K562 (cell line): ENCODE measurements around the gene KCNB1. TPM values are rescaled to one million over a fixed set of nuclear protein-coding genes. Genes with fewer than 3 reads are reported as not detected.
A peak's percentile ranks its signal among the peaks of the same experiment; 100 is the strongest.

Experiments used
- ATAC-seq: fragments of 200-7000 bp; cut with Tn5 transposase; 3 replicates; pipeline ENCODE4 v1.9.1; 2020; ENCODE audit warnings: moderate library complexity
- BruUV-seq: library from RNA; stranded (reverse); fragments of 400-500 nt; replicated peaks from 2 replicates; lab custom pipeline; 2021; lab: Mats Ljungman, UMichigan
- CTCF ChIA-PET: fragments of 300-600 bp; formaldehyde crosslinking; extraction: SDS; loops from one replicate; lab custom pipeline; 2021; ENCODE audit warnings: low intra/inter-chr PET ratio; lab: Yijun Ruan, JAX
- POLR2A ChIA-PET: fragments of 300-600, 350-650 bp; sonication (Branson Sonifier 250); formaldehyde crosslinking; extraction: SDS; loops from one replicate; lab custom pipeline; 2021; ENCODE audit warnings: antibody characterized with exemption, inconsistent platforms; lab: Yijun Ruan, JAX
- DNase-seq, 4 experiments: peaks; one replicate each; pipeline versions ENCODE4 v3.0.0 to v3.0.0-alpha.2; 2011 to 2018; ENCODE audit warnings: low spot score in 3 of 4, mixed read lengths in 3 of 4; ENCODE audit errors: extremely low read depth in 1 of 4
- FAIRE-seq: peaks from 2 replicates; lab custom pipeline; 2011; peaks lifted over from hg19 to GRCh38; lab: Jason Lieb, UNC
- H2AFZ ChIP-seq: 2 replicates; pipeline ENCODE4 v1.6.0; 2011; ENCODE audit warnings: low read depth, low read length, control low read depth, inconsistent platforms
- H3K27ac ChIP-seq: fragments of 200-600 bp; 3 replicates; pipeline ENCODE4 v1.8.0; 2011; ENCODE audit warnings: low read depth, mild to moderate bottlenecking, control low read depth, inconsistent platforms, low read length, moderate library complexity, mixed read lengths; ENCODE audit errors: extremely low read depth
- H3K27me3 ChIP-seq, 2 experiments: fragments of 300-600 bp in 1 of 2; 2 replicates in 1 of 2; 3 replicates in 1 of 2; pipeline versions ENCODE4 v1.6.0 to v1.8.0; 2011; ENCODE audit warnings: inconsistent platforms in 2 of 2, low read length in 2 of 2, mild to moderate bottlenecking in 1 of 2, mixed read lengths in 1 of 2, moderate library complexity in 1 of 2; ENCODE audit not compliant: control insufficient read depth in 2 of 2, insufficient read depth in 2 of 2
- H3K36me3 ChIP-seq: fragments of 300-600 bp; 3 replicates; pipeline ENCODE4 v1.8.0; 2011; ENCODE audit warnings: mild to moderate bottlenecking, low read length, inconsistent platforms; ENCODE audit not compliant: control insufficient read depth, insufficient read depth
- H3K4me1 ChIP-seq, 2 experiments: fragments of 200-600 bp in 1 of 2; replicated peaks in 1 of 2; 2 replicates in 1 of 2; 3 replicates in 1 of 2; pipeline versions ENCODE4 v1.5.1 to v1.8.0; 2011; ENCODE audit warnings: inconsistent platforms in 2 of 2, low read length in 2 of 2, mild to moderate bottlenecking in 1 of 2, mixed read lengths in 1 of 2, moderate library complexity in 1 of 2; ENCODE audit not compliant: control insufficient read depth in 2 of 2, insufficient read depth in 2 of 2
- H3K4me2 ChIP-seq: 2 replicates; pipeline ENCODE4 v1.6.1; 2011; ENCODE audit warnings: low read length, control low read depth, inconsistent platforms, mixed read lengths; ENCODE audit not compliant: insufficient read depth
- H3K4me3 ChIP-seq: fragments of 200-600 bp; sonication (generic), shearing (Covaris generic); 2 replicates; pipeline ENCODE4 v1.5.1; 2016; ENCODE audit warnings: control low read depth, inconsistent platforms
- H3K79me2 ChIP-seq: fragments of 200-600 bp; 3 replicates; pipeline ENCODE4 v1.8.0; 2011; ENCODE audit warnings: low read length, inconsistent platforms; ENCODE audit not compliant: control insufficient read depth, insufficient read depth
- H3K9ac ChIP-seq, 2 experiments: 2 replicates each; pipeline versions ENCODE4 v1.6.0 to v1.6.1; 2011; ENCODE audit warnings: low read depth in 2 of 2, low read length in 2 of 2, control low read depth in 1 of 2, inconsistent platforms in 1 of 2, mild to moderate bottlenecking in 1 of 2, mixed read lengths in 1 of 2; ENCODE audit not compliant: insufficient read depth in 1 of 2
- H3K9me1 ChIP-seq: one replicate; pipeline ENCODE4 v1.6.0; 2011; ENCODE audit warnings: inconsistent platforms, mild to moderate bottlenecking, low read length, moderate library complexity; ENCODE audit not compliant: control insufficient read depth, insufficient read depth
- H3K9me3 ChIP-seq: replicated peaks from 2 replicates; pipeline ENCODE4 v1.5.1; 2011; ENCODE audit warnings: low read depth, low read length, inconsistent platforms; ENCODE audit not compliant: control insufficient read depth, insufficient read depth
- H4K20me1 ChIP-seq: replicated peaks from 2 replicates; pipeline ENCODE4 v1.6.1; 2011; ENCODE audit warnings: low read length, inconsistent platforms, mixed read lengths; ENCODE audit not compliant: control insufficient read depth, insufficient read depth
- JUNB ChIP-seq: fragments of 450-650 bp; formaldehyde crosslinking; conservative IDR thresholded peaks from 2 replicates; pipeline ENCODE4 v1.4.0; 2020; ENCODE audit warnings: mild to moderate bottlenecking
- NR4A1 ChIP-seq, 2 experiments: fragments of 250-450 bp in 1 of 2; fragments of 450-650 bp in 1 of 2; sonication (Bioruptor Pico) in 1 of 2; IDR thresholded peaks; 2 replicates each; pipeline versions ENCODE4 v1.4.0 to v1.6.1; 2016 to 2020; ENCODE audit warnings: mild to moderate bottlenecking in 2 of 2, missing compliant biosample characterization in 1 of 2, missing genetic modification characterization in 1 of 2, moderate library complexity in 1 of 2
- USF2 ChIP-seq: sonication (generic); formaldehyde crosslinking; IDR thresholded peaks from 2 replicates; pipeline ENCODE4 v1.5.0; 2020; ENCODE audit warnings: missing genetic modification reagents
- ZNF24 ChIP-seq: fragments of 450-650 bp; IDR thresholded peaks from 2 replicates; pipeline ENCODE4 v1.6.1; 2016
- WGBS: fragments of 100-300 bp; shearing (Covaris generic); methylation state at CpG from one replicate; pipeline ENCODE4 v1.1.6; 2016; ENCODE audit warnings: low coverage, mixed read lengths; ENCODE audit not compliant: insufficient coverage; ENCODE audit errors: missing lambda C conversion rate; 5-methylcytosine and 5-hydroxymethylcytosine counted together
- in situ Hi-C: fragments of 300-500 bp; cut with MboI; formaldehyde crosslinking; loops from 4 replicates; pipeline ENCODE4 v1.15.0; 2018; ENCODE audit warnings: inconsistent platforms, mixed read lengths
- intact Hi-C: fragments of 100-400 bp; cut with micrococcal nuclease; formaldehyde crosslinking; loops from 2 replicates; pipeline ENCODE4 v1.14.2; 2022
- polyA plus RNA-seq, 8 experiments: library from polyadenylated mRNA; depleted of rRNA in 4 of 8; stranded (reverse) in 5 of 8; unstranded in 3 of 8; fragments of >200 nt; fragmentation: Nextera tagmentation in 2 of 8; fragmentation: Illumina TruSeq in 1 of 8; extraction: Ambion mirVana in 2 of 8; extraction: Trizol in 1 of 8; gene quantifications; 2 replicates each; pipeline versions ENCODE4 v1.2.1 to v1.2.3, GENCODE V29; 2011 to 2014; ENCODE audit warnings: inconsistent platforms in 1 of 8, missing spikeins in 1 of 8
- total RNA-seq, 7 experiments: library from RNA; depleted of rRNA in 6 of 7; stranded (reverse); fragments of >200 nt in 6 of 7; fragmentation: Illumina TruSeq in 2 of 7; extraction: Trizol in 2 of 7; gene quantifications; 2 replicates each; pipeline versions ENCODE4 v1.2.1 to v1.2.3, GENCODE V29; 2011 to 2021; ENCODE audit warnings: low replicate concordance in 1 of 7
- TF ChIP-seq, protein P1 (sequence below): fragments of 250-450 bp; sonication (Bioruptor Pico); IDR thresholded peaks from 2 replicates; pipeline ENCODE4 v1.8.0; 2022; ENCODE audit warnings: moderate library complexity, mild to moderate bottlenecking, inconsistent platforms

The KCNB1 gene
- total and polyA plus RNA-seq, 9 of the 15 experiments (the other 6 are each of a cell fraction or from before 2014, with no cell fraction given) = 0.01 to 0.06 TPM; not detected in 7

DNA sequence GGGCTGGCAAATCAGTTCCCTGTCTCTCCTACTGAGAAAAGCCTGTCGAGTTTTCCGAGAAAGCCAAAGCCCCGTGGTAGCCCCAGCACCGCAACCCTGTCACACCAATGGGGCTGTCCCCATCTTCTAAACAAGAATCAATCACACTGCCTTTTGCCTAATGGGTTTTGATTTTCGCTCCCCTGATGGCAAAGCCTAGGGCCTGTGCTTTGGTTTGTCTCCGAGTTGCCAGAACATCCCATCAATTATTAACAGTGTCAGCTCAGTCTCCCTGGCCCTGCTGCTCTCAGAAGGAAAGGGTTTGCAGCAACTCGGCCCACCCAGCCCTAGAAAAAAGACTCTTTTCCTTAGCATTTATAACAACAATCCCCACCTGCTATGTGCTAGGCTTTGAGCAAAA lies 4.2 kb downstream of the KCNB1 start:
- ChIA-PET CTCF (no interaction called here), POLR2A (interaction anchor here (0.7 kb wide), 1 partner anchor 52 kb away, joined by 3 read pairs; no protein-coding TSS in a partner anchor)
- Histone ChIP-seq H2AFZ (no peak overlapping the region), H3K4me3 (no peak overlapping the region), H3K4me1 (peaks cover 0 to 5% of the 10 kb centered on the region in 2 experiments; a peak in 2 of 5 replicates), H3K9me1 (no peaks in the 10 kb centered on the region), H3K27ac (no peak overlapping the region), H3K27me3 (peaks cover 6 to 22% of the 10 kb centered on the region in 2 experiments; a peak in 4 of 5 replicates), H3K4me2 (no peak overlapping the region), H3K36me3 (no peaks in the 10 kb centered on the region), H4K20me1 (0 out of 2 replicates have a peak, but pooled peaks cover 4% of the 10 kb centered on the region), H3K79me2 (no peaks in the 10 kb centered on the region), H3K9ac (no peak overlapping the region), H3K9me3 (no peaks in the 10 kb centered on the region)
- WGBS = 0% methylated on average over 7 of the region's 7 CpGs
- no TSS peak for BruUV-seq
- in situ Hi-C loops (no loop called here), intact Hi-C loops (no loop called here)
- ATAC-seq (no peak), FAIRE-seq (no peak), DNase-seq (no peak)
- no peak for TF ChIP-seq NR4A1 (CRISPR knock-in tag; IDR thresholded peaks at IDR 0.05)
- TF ChIP-seq NR4A1 (tag; IDR thresholded peaks at IDR 0.05) = no peak
- no peak for TF ChIP-seq ZNF24
- TF ChIP-seq, protein P1, sequence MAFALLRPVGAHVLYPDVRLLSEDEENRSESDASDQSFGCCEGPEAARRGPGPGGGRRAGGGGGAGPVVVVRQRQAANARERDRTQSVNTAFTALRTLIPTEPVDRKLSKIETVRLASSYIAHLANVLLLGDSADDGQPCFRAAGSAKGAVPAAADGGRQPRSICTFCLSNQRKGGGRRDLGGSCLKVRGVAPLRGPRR (CRISPR knock-in tag) = no peak

DNA sequence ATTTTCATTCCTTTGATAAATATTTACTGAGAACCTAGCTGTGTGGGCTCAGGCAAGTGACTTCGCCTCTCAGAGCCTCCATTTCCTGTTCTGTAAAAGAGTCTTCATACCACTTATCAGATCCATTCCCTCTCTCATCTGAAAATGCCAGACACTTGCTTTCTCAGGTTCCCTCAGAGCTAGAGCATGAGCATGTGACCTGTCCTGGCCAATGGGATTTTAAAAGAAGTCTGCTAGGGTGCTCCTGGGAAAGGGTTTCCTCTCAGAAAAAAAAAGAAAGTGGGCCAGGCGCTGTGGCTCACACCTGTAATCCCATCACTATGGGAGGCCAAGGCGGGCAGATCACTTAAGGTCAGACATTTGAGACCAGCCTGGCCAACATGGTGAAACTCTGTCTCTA lies 5.3 kb downstream of the KCNB1 start:
- intact Hi-C loops = no loop called here
- TF ChIP-seq JUNB (CRISPR knock-in tag) (no peak), USF2 (CRISPR knock-in tag) (peak; percentile 63)
- TF ChIP-seq, all 486 proteins: peak for 1
- Histone ChIP-seq H3K79me2 (no peaks in the 10 kb centered on the region), H3K4me2 (no peak overlapping the region), H3K4me3 (no peak overlapping the region), H3K4me1 (no peaks in the 10 kb centered on the region), H3K9me3 (no peaks in the 10 kb centered on the region), H3K36me3 (no peaks in the 10 kb centered on the region), H3K27me3 (peaks cover 6 to 22% of the 10 kb centered on the region in 2 experiments; a peak in 4 of 5 replicates), H4K20me1 (0 out of 2 replicates have a peak, but pooled peaks cover 4% of the 10 kb centered on the region), H3K27ac (no peak overlapping the region), H3K9me1 (no peaks in the 10 kb centered on the region), H3K9ac (no peak overlapping the region), H2AFZ (no peak overlapping the region)
- in situ Hi-C loops = no loop called here
- peak in 3 of 4 experiments; percentile 16 to 36 (median 26) for DNase-seq
- ChIA-PET CTCF (no interaction called here), POLR2A (interaction anchor here (0.6 to 1.6 kb wide), 4 partner anchors 11 to 61 kb away, joined by 3 to 4 read pairs (median 3); no protein-coding TSS in a partner anchor)
- WGBS = 0% methylated on average over 3 of the region's 3 CpGs
- no peak for FAIRE-seq
- ATAC-seq = peak; percentile 66
- no TSS peak for BruUV-seq
